SHP77 (cell line): ENCODE data around the gene SINHCAF.
A peak's percentile ranks its signal among the peaks of the same experiment; 100 is the strongest.

Experiments
- DNase-seq, 2 experiments: peaks; one replicate each; lab custom pipeline; 2025; lab: John Stamatoyannopoulos, UW

SINHCAF gene

DNA sequence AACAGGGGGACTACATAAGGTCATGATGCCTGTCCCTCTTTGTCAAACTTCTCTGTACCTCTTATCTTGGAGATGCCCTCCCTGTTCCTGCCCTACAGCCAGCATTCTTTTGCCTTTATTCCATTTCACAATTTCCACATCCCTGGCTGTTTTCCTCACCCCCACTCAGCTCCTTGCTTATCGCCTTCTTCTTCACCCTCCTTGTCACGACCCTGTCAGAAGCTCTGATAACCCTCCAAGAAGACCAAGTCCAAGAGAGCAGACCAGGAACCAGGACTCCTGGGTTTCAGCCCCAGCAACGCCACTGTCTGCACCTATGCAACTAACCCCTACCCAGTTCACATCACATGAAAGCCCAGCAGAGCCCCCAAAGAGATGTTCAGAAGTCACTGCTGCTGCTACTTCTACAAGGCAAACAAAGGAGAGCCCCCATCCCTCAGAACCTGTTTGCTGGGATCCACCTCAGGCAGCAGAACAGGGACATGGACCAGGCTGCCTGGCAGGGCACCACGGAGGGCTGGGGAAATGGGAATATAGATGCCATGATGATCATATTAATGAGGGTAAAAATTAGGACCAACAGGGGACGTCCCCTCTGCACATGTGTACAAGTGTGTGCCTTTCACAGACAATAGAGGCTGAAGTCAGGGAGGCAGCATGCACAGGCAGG lies 92.8 kb downstream of the SINHCAF start:
- DNase-seq = no peak

DNA sequence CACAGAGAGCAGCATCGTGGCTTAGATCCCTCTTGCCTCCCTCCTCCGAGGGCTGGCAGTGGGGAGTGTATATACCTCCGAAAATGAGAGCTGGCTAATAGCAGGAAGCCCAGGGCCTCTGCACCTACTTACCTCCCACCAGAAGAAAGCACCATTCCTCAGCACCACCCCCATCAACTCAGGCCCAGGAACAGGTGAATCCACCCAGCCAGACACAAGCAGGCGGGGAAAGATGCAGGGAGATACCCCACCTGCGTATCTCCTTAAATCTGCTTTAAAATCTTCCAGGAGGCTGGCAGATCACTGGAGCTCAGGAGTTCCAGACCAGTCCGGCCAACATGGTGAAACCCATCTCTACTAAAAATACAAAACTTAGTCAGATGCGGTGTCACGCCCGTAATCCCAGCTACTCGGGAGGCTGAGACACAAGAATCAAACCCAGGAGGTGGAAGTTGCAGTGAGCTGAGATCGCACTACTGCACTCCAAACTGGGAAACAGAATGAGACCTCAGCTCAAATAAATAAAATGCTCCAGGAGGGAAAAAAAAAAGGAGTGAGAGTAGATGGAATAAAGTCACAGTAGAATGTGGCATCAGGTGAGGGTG lies 93.5 kb downstream of the SINHCAF start:
- DNase-seq = no peak

DNA sequence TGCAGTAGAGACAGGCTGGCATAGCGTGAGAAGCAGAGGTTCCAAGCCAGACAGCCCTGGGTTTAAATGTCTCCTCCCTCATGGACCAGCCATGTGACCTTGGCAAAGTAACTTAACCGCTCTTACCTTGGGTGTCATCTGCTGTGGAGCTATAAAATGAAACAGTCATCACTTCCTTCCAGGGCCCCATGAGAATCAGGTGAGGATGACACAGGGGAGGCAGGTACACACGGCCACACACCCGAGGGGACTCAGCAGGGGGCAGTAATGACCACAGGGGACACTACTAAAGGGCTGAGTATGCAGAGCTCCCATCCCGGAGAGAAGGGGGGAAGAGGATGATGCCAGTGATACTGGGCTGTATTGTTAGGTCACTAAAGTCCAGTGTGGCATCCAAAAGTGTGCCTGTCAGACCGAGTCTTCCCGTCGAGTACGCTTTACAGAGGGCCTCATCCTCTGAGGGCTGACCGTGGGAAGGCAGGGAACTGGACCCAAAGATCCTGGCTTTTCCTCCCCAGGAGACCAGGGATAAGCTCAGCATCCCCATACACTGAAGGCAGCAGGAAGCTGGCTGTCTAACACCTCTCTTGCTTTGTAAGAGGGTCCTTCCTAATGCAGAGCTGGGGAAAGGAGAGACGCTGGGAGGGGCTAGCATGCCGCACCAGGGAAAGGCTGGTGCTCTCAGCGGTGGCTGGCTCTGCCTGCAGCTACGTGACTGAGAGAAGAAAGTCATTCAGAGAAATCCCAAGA lies 94.2 kb downstream of the SINHCAF start:
- peak in 1 of 2 experiments; percentile 60 for DNase-seq
